Measurements from ENCODE around the gene CENPE.

GRCh38 chr4:103204111-103204510, 6.0 kb upstream of the CENPE start:
- no peak for TF ChIP-seq CTCF (IDR thresholded peaks at IDR 0.05)
- TF ChIP-seq POLR2A (IDR thresholded peaks at IDR 0.05) = no peak

Data from testis (tissue), 2 donors.